CD4-positive, alpha-beta T cell treated with Interleukin-6 for 4 hours (primary cell): Measurements from ENCODE around the gene GGA1.

Source experiments
- DNase-seq: peaks from one replicate; pipeline ENCODE4 v3.0.0-alpha.2; 2020; ENCODE audit warnings: mixed read lengths

GGA1 gene, protein sequence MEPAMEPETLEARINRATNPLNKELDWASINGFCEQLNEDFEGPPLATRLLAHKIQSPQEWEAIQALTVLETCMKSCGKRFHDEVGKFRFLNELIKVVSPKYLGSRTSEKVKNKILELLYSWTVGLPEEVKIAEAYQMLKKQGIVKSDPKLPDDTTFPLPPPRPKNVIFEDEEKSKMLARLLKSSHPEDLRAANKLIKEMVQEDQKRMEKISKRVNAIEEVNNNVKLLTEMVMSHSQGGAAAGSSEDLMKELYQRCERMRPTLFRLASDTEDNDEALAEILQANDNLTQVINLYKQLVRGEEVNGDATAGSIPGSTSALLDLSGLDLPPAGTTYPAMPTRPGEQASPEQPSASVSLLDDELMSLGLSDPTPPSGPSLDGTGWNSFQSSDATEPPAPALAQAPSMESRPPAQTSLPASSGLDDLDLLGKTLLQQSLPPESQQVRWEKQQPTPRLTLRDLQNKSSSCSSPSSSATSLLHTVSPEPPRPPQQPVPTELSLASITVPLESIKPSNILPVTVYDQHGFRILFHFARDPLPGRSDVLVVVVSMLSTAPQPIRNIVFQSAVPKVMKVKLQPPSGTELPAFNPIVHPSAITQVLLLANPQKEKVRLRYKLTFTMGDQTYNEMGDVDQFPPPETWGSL

GRCh38 chr22:37608477-37609239, at the start of gene GGA1:
TSS of gene GGA1 (plus strand) at chr22:37608834. CDS start at chr22:37608861, 27 bp downstream.
- peak; percentile 95 for DNase-seq

DNA sequence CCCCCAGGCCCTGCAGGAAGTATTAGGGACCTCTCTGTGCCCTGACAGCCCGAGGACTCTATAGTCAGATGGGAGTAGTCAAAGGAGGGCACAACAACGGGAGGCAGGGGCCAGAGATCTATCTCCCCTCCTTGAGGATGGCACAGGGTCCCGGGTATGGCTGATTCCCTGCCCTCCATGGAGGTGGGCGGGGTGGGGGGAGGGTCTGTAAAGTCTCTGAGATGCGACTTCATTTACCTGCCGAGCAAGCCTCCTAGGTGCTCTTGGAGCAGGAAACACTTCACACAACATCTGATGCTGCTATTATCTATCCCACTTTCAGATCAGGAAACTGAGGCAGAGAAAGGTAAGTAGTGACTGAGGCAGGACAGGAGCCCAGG, 49.1 kb upstream of the GGA1 start:
- DNase-seq: no peak

- peak; percentile 18 for DNase-seq
These were observed 48.6 kb upstream of the GGA1 start, which contains the start of gene CDC42EP1 for GRCh38 chr22:37559901-37560607. TSS of gene CDC42EP1 (plus strand) at chr22:37560480. CDS start at chr22:37566350, 5,870 bp downstream.

DNA sequence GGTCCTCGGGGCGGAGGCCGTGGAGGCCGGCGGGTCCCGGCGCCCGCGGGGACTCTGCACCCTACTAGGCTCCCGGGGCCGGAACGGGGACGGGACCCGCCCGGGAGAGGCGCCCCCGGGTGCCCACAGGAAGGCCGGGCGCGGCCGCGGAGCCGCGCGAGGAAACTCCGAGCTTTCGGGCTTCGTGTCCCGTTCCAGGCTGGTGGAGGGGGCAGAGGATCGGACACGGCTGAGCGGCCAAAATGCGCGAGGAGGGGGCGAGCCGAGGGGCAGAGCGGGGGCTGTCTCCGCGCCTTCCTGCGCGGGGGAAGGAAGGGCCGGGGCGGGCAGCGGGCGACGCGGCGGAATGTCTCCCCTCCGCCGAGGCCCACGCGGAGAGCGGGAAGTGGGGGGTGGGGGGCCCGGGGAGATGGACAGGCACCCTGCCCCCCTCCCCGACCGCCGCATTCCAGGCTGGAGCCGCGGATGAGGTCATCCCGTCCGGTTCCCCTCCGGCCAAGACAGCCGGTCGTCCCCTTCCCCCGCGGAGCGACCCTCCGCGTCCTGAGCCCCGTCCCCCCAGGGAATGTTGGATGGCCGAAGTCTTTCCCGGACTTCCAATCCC, 47.9 kb upstream of the GGA1 start:
- no peak for DNase-seq

GRCh38 chr22:37561212-37562048, 47.2 kb upstream of the GGA1 start:
- peak; percentile 80 for DNase-seq

DNA sequence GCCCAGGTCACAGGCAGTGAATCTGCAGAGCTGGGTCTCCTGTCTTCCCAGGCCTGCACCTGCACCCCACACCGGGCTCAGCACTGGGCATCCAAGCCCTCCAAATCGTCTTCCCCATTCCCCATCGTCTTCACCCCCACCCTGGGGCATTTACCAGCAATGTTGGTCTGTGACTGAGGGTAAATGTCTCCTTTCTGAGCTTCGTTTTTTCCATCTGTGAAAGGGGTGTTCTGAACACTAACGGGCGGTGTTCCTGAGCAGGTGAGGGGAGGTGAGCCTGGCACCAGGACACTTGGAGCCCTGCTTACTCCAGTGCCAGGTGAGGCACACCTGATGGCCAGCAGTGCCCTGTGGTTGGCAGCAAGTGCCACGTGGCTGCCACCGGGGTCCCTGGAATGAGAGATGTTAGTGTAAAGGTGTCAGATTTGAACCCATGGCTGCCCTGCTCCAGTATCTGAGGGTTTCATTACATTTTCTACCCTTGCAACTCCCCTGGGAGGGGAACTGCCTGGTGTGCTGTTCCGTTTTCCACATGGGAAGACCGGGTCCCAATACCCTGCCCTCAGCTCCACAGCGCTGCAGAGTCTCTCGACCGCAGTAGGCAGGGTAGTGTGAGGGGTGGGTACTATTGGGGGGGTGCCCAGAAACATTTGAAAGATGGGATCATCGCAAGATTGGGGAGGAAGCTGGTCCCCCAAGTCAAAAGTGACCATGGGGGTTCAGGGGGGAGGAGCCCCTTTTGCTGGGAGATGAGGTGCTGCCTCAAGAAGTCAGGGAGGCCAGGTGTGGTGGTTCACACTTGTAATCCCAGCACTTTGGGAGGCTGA, 46.4 kb upstream of the GGA1 start:
- DNase-seq: no peak

DNA sequence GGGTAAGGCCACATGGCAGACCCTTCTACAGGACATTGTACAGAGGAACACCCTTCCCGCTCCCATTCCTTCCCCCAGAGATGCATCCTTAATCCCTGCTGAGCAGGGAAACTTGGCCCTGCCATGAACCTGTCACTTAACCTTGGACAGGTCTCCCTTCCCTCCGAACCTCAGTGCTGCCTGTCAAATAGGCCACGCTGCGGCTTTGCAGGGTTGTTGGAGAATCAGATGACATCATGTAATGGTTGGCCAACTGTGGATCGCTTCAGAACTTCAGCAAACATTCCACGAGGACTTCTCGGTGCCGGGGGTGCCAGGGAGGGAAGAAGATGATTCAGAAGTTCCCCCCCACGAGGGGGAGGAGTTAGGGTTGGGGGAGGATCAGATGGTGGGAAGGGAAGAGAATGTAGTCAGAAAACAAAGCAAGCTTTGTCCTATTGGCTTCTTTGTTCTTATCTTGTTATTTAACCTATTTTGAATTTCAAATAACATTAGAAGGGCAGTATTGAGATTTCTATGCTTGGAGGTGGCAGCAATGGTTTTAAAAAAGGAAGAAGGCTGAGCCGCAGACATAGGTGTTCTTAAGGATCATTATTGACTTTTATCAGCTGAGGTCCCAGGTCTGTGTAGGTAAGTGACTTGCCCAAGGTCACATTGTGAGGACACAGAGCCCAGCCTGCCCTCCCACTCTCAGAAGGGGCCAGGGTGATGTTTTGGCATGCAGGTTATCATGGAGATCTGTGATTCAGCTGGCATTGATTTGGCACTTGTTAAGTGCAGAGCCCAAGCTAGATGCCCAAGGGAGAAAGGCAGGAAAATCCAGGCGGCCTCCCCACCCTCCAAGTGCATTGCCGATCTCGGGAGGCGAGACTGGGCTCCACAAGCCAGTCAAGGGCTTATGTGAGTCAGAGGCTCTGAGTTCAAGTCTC, 45.2 kb upstream of the GGA1 start:
- no peak for DNase-seq

DNA sequence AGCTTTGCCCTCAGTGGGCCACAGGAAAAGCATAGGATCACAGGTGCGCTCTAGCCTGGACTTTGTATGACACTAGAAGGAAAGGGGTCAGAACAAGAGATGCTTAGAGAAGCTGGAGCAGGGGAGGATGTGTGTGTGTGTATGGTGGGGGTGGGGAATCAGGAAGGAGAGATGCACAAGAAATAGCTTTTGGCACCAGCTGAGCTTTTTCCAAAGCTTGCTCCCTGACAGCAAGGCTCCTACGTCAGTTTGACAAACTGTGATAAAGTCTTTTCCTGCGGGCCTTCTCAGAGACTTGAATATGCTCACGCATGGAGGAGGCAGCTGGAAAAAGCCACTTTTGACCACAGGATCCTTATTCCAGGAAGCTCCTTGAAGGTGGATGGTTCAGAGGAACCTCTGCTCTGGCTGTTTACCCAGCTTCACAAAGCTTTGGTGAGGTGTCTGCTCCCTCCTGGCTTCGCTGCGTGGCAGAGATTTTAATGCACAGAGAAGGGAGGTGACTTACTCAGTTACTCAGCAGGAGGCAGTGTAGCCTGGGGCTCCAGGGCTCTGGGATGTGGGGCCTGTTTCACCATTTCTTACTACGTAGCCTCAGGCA, 44.4 kb upstream of the GGA1 start:
- no peak for DNase-seq

GRCh38 chr22:37565830-37566229, 42.8 kb upstream of the GGA1 start:
- peak; percentile 10 for DNase-seq

GRCh38 chr22:37566329-37566837, 42.3 kb upstream of the GGA1 start:
- peak; percentile 60 for DNase-seq

- DNase-seq: peak; percentile 95
These were observed 41.5 kb upstream of the GGA1 start for GRCh38 chr22:37566903-37567798.

- DNase-seq: no peak
These were observed 40.6 kb upstream of the GGA1 start for GRCh38 chr22:37568012-37568411.

DNA sequence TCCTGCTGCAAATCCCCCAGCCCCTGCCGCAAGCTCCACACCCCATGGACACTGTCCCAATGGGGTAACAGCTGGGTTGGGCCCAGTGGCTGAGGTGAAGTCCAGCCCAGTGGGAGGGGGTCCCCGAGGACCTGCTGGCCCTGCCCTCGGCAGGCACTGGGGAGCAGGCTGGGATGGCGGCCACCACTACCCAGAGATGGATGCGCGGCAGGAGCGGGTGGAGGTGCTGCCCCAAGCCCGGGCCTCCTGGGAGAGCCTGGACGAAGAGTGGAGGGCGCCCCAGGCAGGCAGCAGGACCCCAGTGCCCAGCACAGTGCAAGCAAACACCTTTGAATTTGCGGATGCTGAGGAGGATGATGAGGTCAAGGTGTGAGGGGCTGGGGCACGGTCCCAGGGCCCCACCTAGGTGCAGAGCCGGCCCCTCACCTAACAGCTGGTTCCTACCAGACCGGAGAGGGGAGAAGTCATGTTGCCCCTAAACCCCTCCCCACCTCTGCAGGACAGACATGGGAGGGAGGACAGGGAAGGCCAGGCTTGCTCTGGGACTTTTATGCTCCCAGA, 40.1 kb upstream of the GGA1 start:
- DNase-seq: no peak

GRCh38 chr22:37569009-37569920, 39.4 kb upstream of the GGA1 start:
- DNase-seq: no peak

GRCh38 chr22:37569921-37570660, 38.5 kb upstream of the GGA1 start:
- no peak for DNase-seq

- DNase-seq: no peak
These were observed 38.0 kb upstream of the GGA1 start for GRCh38 chr22:37570661-37570976.
